Tibial nerve (tissue), 4 donors: ENCODE results near the gene CLMN. TPM values are rescaled to one million over a fixed set of nuclear protein-coding genes. Genes with fewer than 3 reads are reported as not detected.

Experiments
- DNase-seq, 2 donors: peaks; one replicate each; pipeline ENCODE4 v3.0.0-alpha.2; 2019; ENCODE audit warnings: low spot score in 2 of 2
- H3K27ac ChIP-seq, 4 donors: fragments of 200-600 bp; sonication (generic) in 3 of 4; one replicate each; pipeline ENCODE4 v1.5.1; 2017 to 2019; ENCODE audit warnings: mild to moderate bottlenecking in 1 of 4
- H3K27me3 ChIP-seq, 2 donors: fragments of 200-600 bp; sonication (generic) in 1 of 2; one replicate each; pipeline versions ENCODE4 v1.5.1 to v1.6.0; 2017 to 2019
- H3K36me3 ChIP-seq, 3 donors: fragments of 200-600 bp; sonication (generic); one replicate each; pipeline ENCODE4 v1.5.1; 2018 to 2019
- H3K4me1 ChIP-seq, 4 donors: fragments of 200-600 bp; sonication (generic) in 3 of 4; one replicate each; pipeline ENCODE4 v1.5.1; 2017 to 2019
- H3K4me3 ChIP-seq, 4 donors: fragments of 200-600 bp; sonication (generic) in 3 of 4; one replicate each; pipeline ENCODE4 v1.5.1; 2017 to 2019; ENCODE audit warnings: mild to moderate bottlenecking in 1 of 4, moderate library complexity in 1 of 4
- H3K9me3 ChIP-seq, 4 donors: fragments of 200-600 bp; sonication (generic) in 3 of 4; one replicate each; pipeline ENCODE4 v1.5.1; 2017 to 2019
- EP300 ChIP-seq, 2 donors: sonication (generic); formaldehyde crosslinking; IDR thresholded peaks; one replicate each; pipeline ENCODE4 v1.6.1; 2017; ENCODE audit warnings: antibody characterized with exemption in 2 of 2, mild to moderate bottlenecking in 1 of 2
- POLR2A ChIP-seq, 2 donors: fragments of 450-650 bp; IDR thresholded peaks; one replicate each; pipeline ENCODE4 v1.6.1; 2017; ENCODE audit warnings: antibody characterized with exemption in 2 of 2, mild to moderate bottlenecking in 2 of 2, moderate library complexity in 2 of 2
- WGBS, 2 donors: methylation state at CpG; one replicate each; pipeline ENCODE4 v1.1.5; 2018; 5-methylcytosine and 5-hydroxymethylcytosine counted together
- total RNA-seq, 4 donors: library from RNA; depleted of rRNA; stranded (reverse); fragments of >200 nt; gene quantifications; one replicate each; pipeline ENCODE4 v1.1.0, GENCODE V29; 2016
- TF ChIP-seq, protein P1 (sequence below), 5 experiments: fragments of 200-600 bp in 3 of 5; fragments of 450-650 bp in 2 of 5; sonication (generic) in 3 of 5; IDR thresholded peaks; one replicate each; pipeline ENCODE4 v1.5.1; 2016 to 2019; ENCODE audit warnings: antibody characterized with exemption in 5 of 5, mild to moderate bottlenecking in 3 of 5, moderate library complexity in 2 of 5

Gene CLMN
- total RNA-seq, 4 donors from 2014 or later: 31.2 to 49.8 (median 40.9) TPM

DNA sequence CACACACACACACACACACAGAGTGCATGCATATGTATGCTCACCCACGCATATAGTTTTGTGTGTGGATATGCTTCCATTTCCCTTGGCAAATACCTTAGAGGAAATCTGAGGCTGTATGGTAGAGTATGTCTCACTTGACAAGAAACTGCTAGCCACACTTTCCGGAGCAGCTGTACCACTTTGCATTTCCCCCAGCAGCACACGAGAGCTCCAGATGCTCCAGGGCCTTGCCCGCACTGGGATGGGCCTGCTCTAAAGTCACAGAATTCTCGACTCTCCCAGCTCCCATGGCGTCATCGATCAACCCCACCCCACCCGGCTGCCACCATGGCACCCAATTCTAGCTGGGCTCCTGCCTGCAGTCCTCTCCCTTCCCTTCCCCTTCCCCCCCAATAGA lies 21.9 kb downstream of the CLMN start:
- H3K9me3 ChIP-seq: peaks cover 0 to 13% (median 0%) of the 10 kb centered on the region in 4 donors
- WGBS, 2 donors: 81 to 86% methylated on average over 8 of the region's 8 CpGs
- H3K27me3 ChIP-seq: no peaks in the 10 kb centered on the region
- no peak for DNase-seq
- peak overlapping the region in 1 of 4 donors; percentile 64 for H3K27ac ChIP-seq
- H3K4me3 ChIP-seq: no peak overlapping the region
- TF ChIP-seq, protein P1, sequence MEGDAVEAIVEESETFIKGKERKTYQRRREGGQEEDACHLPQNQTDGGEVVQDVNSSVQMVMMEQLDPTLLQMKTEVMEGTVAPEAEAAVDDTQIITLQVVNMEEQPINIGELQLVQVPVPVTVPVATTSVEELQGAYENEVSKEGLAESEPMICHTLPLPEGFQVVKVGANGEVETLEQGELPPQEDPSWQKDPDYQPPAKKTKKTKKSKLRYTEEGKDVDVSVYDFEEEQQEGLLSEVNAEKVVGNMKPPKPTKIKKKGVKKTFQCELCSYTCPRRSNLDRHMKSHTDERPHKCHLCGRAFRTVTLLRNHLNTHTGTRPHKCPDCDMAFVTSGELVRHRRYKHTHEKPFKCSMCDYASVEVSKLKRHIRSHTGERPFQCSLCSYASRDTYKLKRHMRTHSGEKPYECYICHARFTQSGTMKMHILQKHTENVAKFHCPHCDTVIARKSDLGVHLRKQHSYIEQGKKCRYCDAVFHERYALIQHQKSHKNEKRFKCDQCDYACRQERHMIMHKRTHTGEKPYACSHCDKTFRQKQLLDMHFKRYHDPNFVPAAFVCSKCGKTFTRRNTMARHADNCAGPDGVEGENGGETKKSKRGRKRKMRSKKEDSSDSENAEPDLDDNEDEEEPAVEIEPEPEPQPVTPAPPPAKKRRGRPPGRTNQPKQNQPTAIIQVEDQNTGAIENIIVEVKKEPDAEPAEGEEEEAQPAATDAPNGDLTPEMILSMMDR (IDR thresholded peaks at IDR 0.05): no peak
- no peak for TF ChIP-seq POLR2A (IDR thresholded peaks at IDR 0.05)
- TF ChIP-seq EP300 (IDR thresholded peaks at IDR 0.05): no peak
- H3K4me1 ChIP-seq: peaks cover 0 to 30% (median 26%) of the 10 kb centered on the region in 4 donors
- H3K36me3 ChIP-seq: peaks cover 0 to 9% (median 0%) of the 10 kb centered on the region in 3 donors

DNA sequence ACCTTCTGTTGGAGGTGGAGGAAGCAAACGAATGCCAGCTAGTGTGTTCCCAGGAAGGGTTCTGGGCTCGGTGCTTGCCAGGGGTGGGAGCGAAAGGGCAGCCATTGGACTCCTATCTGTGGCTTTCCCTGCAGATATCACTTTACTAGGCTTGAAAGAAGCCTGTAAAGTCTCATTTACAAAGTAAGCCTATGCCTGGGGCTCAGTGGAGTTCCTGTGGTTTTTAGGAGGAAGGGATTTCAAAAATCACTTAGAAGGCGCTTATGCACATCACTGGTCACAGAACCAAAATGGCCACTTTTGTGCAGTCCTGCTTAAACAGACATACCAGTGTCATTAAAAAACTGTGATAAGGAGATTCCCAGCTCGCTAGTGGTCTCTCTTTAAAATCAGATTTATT lies 22.7 kb downstream of the CLMN start:
- Histone ChIP-seq H3K36me3 (peaks cover 0 to 9% (median 0%) of the 10 kb centered on the region in 3 donors), H3K27me3 (no peaks in the 10 kb centered on the region), H3K27ac (peak overlapping the region in 1 of 4 donors; percentile 16), H3K4me1 (peaks cover 0 to 32% (median 23%) of the 10 kb centered on the region in 4 donors), H3K4me3 (no peak overlapping the region), H3K9me3 (peaks cover 0 to 13% (median 0%) of the 10 kb centered on the region in 4 donors)
- 90% methylated on average over 5 of the region's 5 CpGs for WGBS, 2 donors
- TF ChIP-seq, protein P1 (IDR thresholded peaks at IDR 0.05): no peak
- no peak for DNase-seq

DNA sequence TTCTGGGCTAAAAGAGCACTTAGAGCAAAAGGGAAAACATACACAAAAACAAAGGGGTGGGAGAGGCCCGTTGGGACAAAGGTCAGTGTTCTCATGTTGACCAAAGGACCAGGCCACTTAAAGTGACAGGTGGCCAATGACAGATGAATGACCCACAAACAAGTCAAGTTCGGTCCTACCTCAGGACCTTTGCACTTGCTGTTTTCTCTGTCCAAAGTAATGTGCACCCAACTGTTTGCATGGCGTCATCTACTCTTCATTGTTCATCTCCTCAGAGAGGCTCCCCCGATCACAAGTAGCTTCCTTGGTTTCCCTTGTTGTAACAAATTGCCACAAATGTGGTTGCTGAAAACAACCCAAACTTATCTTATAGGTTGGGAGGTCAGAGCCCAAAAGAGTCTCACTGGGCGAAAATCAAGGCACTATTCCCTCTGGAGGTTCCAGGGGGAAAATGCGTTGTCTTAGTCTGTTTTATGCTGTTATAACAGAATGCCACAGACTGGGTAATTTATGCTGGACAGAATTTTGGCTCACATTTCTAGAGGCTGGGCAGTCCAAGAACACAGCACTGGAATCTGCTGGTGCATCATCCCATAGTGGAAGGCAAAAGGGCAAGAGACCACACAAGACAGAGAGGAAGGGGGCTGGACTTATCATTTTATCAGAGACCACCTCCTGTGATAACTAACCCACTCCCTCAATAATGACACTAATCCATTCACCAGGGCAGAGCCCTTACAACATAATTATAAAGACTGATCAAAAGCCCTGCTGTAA lies 23.9 kb downstream of the CLMN start:
- Histone ChIP-seq H3K27ac (no peak overlapping the region), H3K27me3 (no peaks in the 10 kb centered on the region), H3K4me3 (no peak overlapping the region), H3K36me3 (peaks cover 0 to 9% (median 0%) of the 10 kb centered on the region in 3 donors), H3K9me3 (peaks cover 0 to 13% (median 0%) of the 10 kb centered on the region in 4 donors), H3K4me1 (peaks cover 0 to 33% (median 23%) of the 10 kb centered on the region in 4 donors)
- 90 to 93% methylated on average over 6 of the region's 6 CpGs for WGBS, 2 donors
- TF ChIP-seq EP300 (IDR thresholded peaks at IDR 0.05) (no peak), POLR2A (IDR thresholded peaks at IDR 0.05) (no peak)
- TF ChIP-seq, protein P1 (IDR thresholded peaks at IDR 0.05): no peak
- no peak for DNase-seq

DNA sequence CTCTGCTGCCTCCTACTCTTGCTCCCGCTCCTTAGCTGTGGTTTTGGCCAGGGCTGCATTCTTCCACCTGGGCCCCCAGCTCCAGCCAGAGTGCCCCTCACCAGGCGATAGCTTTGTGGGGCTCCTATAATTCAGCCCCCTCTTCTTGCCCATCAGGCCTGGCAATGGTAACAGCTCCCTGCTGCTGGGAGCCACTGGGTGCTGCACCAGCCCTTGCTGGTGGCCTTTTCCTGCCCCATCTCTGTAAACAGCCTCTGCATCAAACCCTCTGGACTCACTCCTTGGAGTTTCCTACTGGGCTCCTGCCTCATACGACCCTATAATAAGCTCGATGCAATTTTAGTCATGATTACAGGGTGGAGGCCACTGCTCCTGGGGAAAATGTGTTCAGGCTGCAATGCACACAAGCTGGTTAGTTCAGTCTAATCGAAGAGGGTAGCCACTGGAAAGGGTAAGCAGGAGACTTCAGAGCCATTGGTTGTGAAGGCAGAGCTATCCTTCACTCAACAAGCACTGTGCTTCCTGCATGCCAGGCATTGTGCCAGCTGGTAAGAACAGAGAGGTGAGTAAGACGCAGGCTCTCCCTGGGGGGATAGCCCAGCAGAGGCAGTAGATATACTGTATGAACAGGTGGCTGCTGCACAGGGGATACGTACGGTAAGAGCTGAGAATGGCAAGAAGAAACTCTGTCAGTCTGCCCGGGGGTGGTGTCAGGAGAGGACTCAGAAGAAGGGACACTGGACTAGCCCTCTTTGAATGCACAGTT lies 24.7 kb downstream of the CLMN start:
- no peak overlapping the region for H3K4me3 ChIP-seq
- no peak for DNase-seq
- TF ChIP-seq EP300 (IDR thresholded peaks at IDR 0.05) (no peak), POLR2A (IDR thresholded peaks at IDR 0.05) (no peak)
- TF ChIP-seq, protein P1 (IDR thresholded peaks at IDR 0.05): no peak
- peaks cover 0 to 31% (median 24%) of the 10 kb centered on the region in 4 donors for H3K4me1 ChIP-seq
- peaks cover 0 to 13% (median 0%) of the 10 kb centered on the region in 4 donors for H3K9me3 ChIP-seq
- peak overlapping the region in 1 of 4 donors; percentile 16 for H3K27ac ChIP-seq
- H3K36me3 ChIP-seq: peaks cover 0 to 9% (median 0%) of the 10 kb centered on the region in 3 donors
- whole genome bisulfite sequencing, 2 donors: 84 to 86% methylated on average over 9 of the region's 9 CpGs
- no peaks in the 10 kb centered on the region for H3K27me3 ChIP-seq
